Fibroblast of lung (primary cell): ENCODE results near the gene TSTD2.

ENCODE experiments used
- CTCF ChIP-seq, 2 donors: IDR thresholded peaks in 1 of 2; conservative IDR thresholded peaks in 1 of 2; 1 replicate in 1 of 2; 2 replicates in 1 of 2; pipeline ENCODE4 v1.5.1; 2011 to 2012; ENCODE audit warnings: low read length in 2 of 2, control low read depth in 1 of 2, inconsistent platforms in 1 of 2, low read depth in 1 of 2, mild to moderate bottlenecking in 1 of 2
- EZH2 ChIP-seq: IDR thresholded peaks from 2 replicates; pipeline ENCODE4 v1.5.1; 2012; ENCODE audit warnings: low read length, control low read depth, mild to moderate bottlenecking; ENCODE audit errors: missing control alignments

- TF ChIP-seq CTCF (conservative IDR thresholded peaks at IDR 0.05 in 1 of 2, IDR thresholded peaks at IDR 0.05 in 1 of 2; ENCODE audit: low read depth in 1 of 2, low read length in 2 of 2), result no peak
- TF ChIP-seq EZH2, result no peak
Observed at GRCh38 chr9:97564291-97565175, 68.6 kb downstream of the TSTD2 start.
